Smooth muscle cell (in vitro differentiated cells): ENCODE measurements around the gene CCR6. TPM values are rescaled to one million over a fixed set of nuclear protein-coding genes. Genes with fewer than 3 reads are reported as not detected.

Experiments used
- DNase-seq: peaks from one replicate; lab custom pipeline; 2025; ENCODE audit not compliant: unreplicated experiment; lab: John Stamatoyannopoulos, UW
- H2AFZ ChIP-seq: fragments of 200-600 bp; sonication (generic); 2 replicates; pipeline ENCODE4 v1.6.0; 2016; ENCODE audit warnings: antibody characterized with exemption, low read depth, mild to moderate bottlenecking
- H3F3A ChIP-seq: fragments of 200-600 bp; sonication (generic); 2 replicates; pipeline ENCODE4 v1.6.0; 2017; ENCODE audit warnings: antibody characterized with exemption, low read depth
- H3K27ac ChIP-seq: fragments of 200-600 bp; sonication (generic); 2 replicates; pipeline ENCODE4 v1.5.1; 2016; ENCODE audit warnings: low read depth, mild to moderate bottlenecking
- H3K27me3 ChIP-seq: fragments of 200-600 bp; sonication (generic); 2 replicates; pipeline ENCODE4 v1.6.1; 2016; ENCODE audit warnings: low read depth, mild to moderate bottlenecking
- H3K36me3 ChIP-seq: fragments of 200-600 bp; sonication (generic); 2 replicates; pipeline ENCODE4 v1.5.1; 2016; ENCODE audit warnings: low read depth
- H3K4me1 ChIP-seq: fragments of 200-600 bp; sonication (generic); 2 replicates; pipeline ENCODE4 v1.5.1; 2016; ENCODE audit warnings: low read depth
- H3K4me2 ChIP-seq: fragments of 200-600 bp; sonication (generic); 2 replicates; pipeline ENCODE4 v1.6.0; 2016; ENCODE audit warnings: mild to moderate bottlenecking
- H3K4me3 ChIP-seq: fragments of 200-600 bp; sonication (generic); 2 replicates; pipeline ENCODE4 v1.5.1; 2016; ENCODE audit warnings: mild to moderate bottlenecking
- H3K79me2 ChIP-seq: fragments of 200-600 bp; sonication (generic); 2 replicates; pipeline ENCODE4 v1.6.0; 2016; ENCODE audit warnings: low read depth, mild to moderate bottlenecking
- H3K9ac ChIP-seq: fragments of 200-600 bp; sonication (generic); 2 replicates; pipeline ENCODE4 v1.6.0; 2016; ENCODE audit warnings: low read depth
- H3K9me3 ChIP-seq: fragments of 200-600 bp; sonication (generic); replicated peaks from 2 replicates; pipeline ENCODE4 v1.5.1; 2016; ENCODE audit warnings: low read depth
- H4K20me1 ChIP-seq: fragments of 200-600 bp; sonication (generic); 2 replicates; pipeline ENCODE4 v1.6.0; 2016; ENCODE audit warnings: low read depth
- CTCF ChIP-seq: fragments of 200-600 bp; sonication (generic); IDR thresholded peaks from 2 replicates; pipeline ENCODE4 v1.5.1; 2017; ENCODE audit warnings: borderline replicate concordance, mild to moderate bottlenecking, antibody characterized with exemption; ENCODE audit not compliant: insufficient read depth, poor library complexity, severe bottlenecking
- WGBS: methylation state at CpG from one replicate; pipeline ENCODE4 v1.1.7; 2016; ENCODE audit warnings: low lambda C conversion rate; 5-methylcytosine and 5-hydroxymethylcytosine counted together
- polyA plus RNA-seq: library from polyadenylated mRNA; unstranded; fragments of >200 nt; fragmentation: Nextera tagmentation; extraction: Ambion mirVana; gene quantifications from 2 replicates; pipeline ENCODE4 v1.2.1, GENCODE V29; 2016
- total RNA-seq: library from RNA; depleted of rRNA; stranded (reverse); fragments of >200 nt; gene quantifications from 2 replicates; pipeline ENCODE4 v1.2.3, GENCODE V29; 2014

CCR6 gene
- total and polyA plus RNA-seq, 2 experiments from 2014 or later = not detected

GRCh38 chr6:167122041-167122826 is 662 bp upstream of the CCR6 start:
- Histone ChIP-seq H3K36me3 (no peaks in the 10 kb centered on the region), H3K4me1 (no peaks in the 10 kb centered on the region), H3K9ac (no peak overlapping the region), H3K79me2 (no peaks in the 10 kb centered on the region), H3K27ac (no peak overlapping the region), H3K9me3 (no peaks in the 10 kb centered on the region), H4K20me1 (no peaks in the 10 kb centered on the region), H3F3A (no peaks in the 10 kb centered on the region), H3K4me3 (no peak overlapping the region), H3K27me3 (peaks cover 6% of the 10 kb centered on the region), H3K4me2 (no peak overlapping the region), H2AFZ (no peak overlapping the region)
- no peak for TF ChIP-seq CTCF
- no peak for DNase-seq
- 93% methylated on average over 23 of the region's 23 CpGs for WGBS

DNA sequence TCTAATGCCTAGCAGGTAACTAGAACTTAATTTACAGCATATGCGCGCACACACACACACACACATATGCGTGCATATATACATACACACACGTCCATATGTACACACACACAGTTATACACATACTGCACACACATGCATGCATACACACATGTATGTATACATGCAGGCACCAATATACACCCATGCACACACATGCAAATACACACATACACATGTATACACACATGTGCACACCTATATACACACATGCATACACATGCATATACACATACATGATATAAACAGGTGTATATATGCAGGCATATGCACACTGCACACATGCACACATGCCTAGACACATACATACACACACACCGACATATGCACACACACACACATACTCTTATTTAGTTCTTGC is 1.9 kb downstream of the CCR6 start:
- Histone ChIP-seq H2AFZ (no peak overlapping the region), H4K20me1 (no peaks in the 10 kb centered on the region), H3F3A (no peaks in the 10 kb centered on the region), H3K4me1 (no peaks in the 10 kb centered on the region), H3K9ac (no peak overlapping the region), H3K4me2 (no peak overlapping the region), H3K4me3 (no peak overlapping the region), H3K9me3 (no peaks in the 10 kb centered on the region), H3K36me3 (no peaks in the 10 kb centered on the region), H3K27ac (no peak overlapping the region), H3K27me3 (peaks cover 6% of the 10 kb centered on the region), H3K79me2 (no peaks in the 10 kb centered on the region)
- DNase-seq = no peak
- TF ChIP-seq CTCF = no peak
- WGBS = 94% methylated on average over 5 of the region's 5 CpGs

- Histone ChIP-seq H3K79me2 (no peaks in the 10 kb centered on the region), H3K27ac (no peak overlapping the region), H3K9me3 (no peaks in the 10 kb centered on the region), H3K9ac (no peak overlapping the region), H3F3A (no peaks in the 10 kb centered on the region), H2AFZ (no peak overlapping the region), H3K36me3 (no peaks in the 10 kb centered on the region), H4K20me1 (no peaks in the 10 kb centered on the region), H3K4me3 (no peak overlapping the region), H3K4me1 (no peaks in the 10 kb centered on the region), H3K27me3 (peaks cover 6% of the 10 kb centered on the region), H3K4me2 (no peak overlapping the region)
- no peak for TF ChIP-seq CTCF
- 84% methylated on average over 4 of the region's 4 CpGs for WGBS
- no peak for DNase-seq
These were observed 2.5 kb downstream of the CCR6 start for GRCh38 chr6:167125410-167125809.

- H3K36me3 ChIP-seq = no peaks in the 10 kb centered on the region
- no peak overlapping the region for H2AFZ ChIP-seq
- H3K27me3 ChIP-seq = peaks cover 6% of the 10 kb centered on the region
- no peak for TF ChIP-seq CTCF
- no peaks in the 10 kb centered on the region for H3K79me2 ChIP-seq
- H3K4me1 ChIP-seq = no peaks in the 10 kb centered on the region
- no peak overlapping the region for H3K4me2 ChIP-seq
- no peaks in the 10 kb centered on the region for H3F3A ChIP-seq
- H4K20me1 ChIP-seq = no peaks in the 10 kb centered on the region
- WGBS = 89% methylated on average over 3 of the region's 3 CpGs
- no peak for DNase-seq
- no peaks in the 10 kb centered on the region for H3K9me3 ChIP-seq
- H3K27ac ChIP-seq = no peak overlapping the region
- no peak overlapping the region for H3K4me3 ChIP-seq
- H3K9ac ChIP-seq = no peak overlapping the region
These were observed 3.0 kb downstream of the CCR6 start for GRCh38 chr6:167125855-167126349.
